HG02943 (cell line): Measurements from ENCODE around the gene ENAH.

Source experiments
- ATAC-seq: cut with Tn5 transposase; IDR thresholded peaks from one replicate; pipeline ENCODE4 v1.9.1; 2021; ENCODE audit warnings: mild to moderate bottlenecking, low read depth, moderate library complexity; ENCODE audit not compliant: unreplicated experiment

Gene ENAH

GRCh38 chr1:225610539-225610938, 42.4 kb downstream of the ENAH start:
- ATAC-seq: no peak

GRCh38 chr1:225608014-225608796, 44.7 kb downstream of the ENAH start:
- no peak for ATAC-seq

GRCh38 chr1:225607355-225607754, 45.6 kb downstream of the ENAH start:
- ATAC-seq: no peak

- ATAC-seq: no peak
Measured at GRCh38 chr1:225603538-225604354, 49.2 kb downstream of the ENAH start.

GRCh38 chr1:225602590-225603206, 50.2 kb downstream of the ENAH start:
- no peak for ATAC-seq

- ATAC-seq: no peak
Measured at GRCh38 chr1:225601902-225602589, 50.9 kb downstream of the ENAH start.

DNA sequence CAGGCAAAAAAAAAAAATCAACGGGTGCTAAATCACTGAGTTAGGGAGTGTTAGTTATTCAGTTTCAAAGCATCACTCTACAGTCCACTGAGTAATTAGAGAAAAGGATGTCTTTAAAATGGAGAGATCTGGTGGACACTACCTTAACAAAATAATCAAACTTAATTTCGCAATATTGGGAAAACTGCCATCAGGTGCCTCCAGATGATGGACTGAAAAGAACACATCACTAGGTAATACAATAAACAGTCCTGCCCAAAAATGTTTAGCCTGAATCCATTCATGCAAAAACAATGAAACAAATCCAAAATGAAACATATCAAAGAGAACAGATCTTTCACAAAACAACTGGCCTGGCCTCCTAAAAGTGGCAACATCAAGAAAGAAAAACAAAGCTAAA, 54.1 kb downstream of the ENAH start:
- no peak for ATAC-seq

GRCh38 chr1:225597926-225598575, 54.9 kb downstream of the ENAH start:
- ATAC-seq: no peak

- ATAC-seq: no peak
Measured at GRCh38 chr1:225596736-225597135, 56.2 kb downstream of the ENAH start.

GRCh38 chr1:225595974-225596551, 56.9 kb downstream of the ENAH start:
- no peak for ATAC-seq

GRCh38 chr1:225595452-225595851, 57.5 kb downstream of the ENAH start:
- no peak for ATAC-seq

- ATAC-seq: no peak
Measured at GRCh38 chr1:225593414-225593813, 59.5 kb downstream of the ENAH start.

DNA sequence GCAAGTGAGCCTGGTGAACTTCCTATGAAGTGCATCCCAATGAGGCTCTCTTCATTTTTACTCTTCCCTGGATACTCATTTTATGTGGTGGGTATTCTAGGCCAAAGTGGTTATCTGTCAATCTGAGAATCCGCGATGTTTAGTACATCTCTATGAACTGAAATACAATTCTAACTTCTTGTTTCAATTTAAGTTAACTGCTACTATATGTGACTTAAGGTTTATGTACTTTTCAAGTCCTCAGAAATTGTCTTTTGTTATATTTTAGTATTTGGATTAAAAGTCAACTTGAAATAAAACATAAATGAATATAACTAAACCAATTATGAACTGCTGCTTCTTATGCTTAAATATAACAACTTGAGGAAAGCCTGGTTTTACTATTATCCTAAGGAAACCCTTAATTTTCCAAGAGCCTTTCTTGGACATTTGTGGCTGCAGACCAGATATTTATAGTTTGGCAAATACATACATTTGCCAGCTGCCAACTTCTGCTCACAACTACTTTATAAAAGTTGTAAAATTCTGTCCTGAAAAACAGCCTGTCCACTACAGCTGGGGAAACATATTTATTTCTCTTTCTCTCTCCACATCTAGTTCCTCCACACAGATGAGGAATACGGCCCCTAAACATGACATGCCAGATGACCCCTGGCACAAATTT, 60.4 kb downstream of the ENAH start:
- ATAC-seq: no peak

DNA sequence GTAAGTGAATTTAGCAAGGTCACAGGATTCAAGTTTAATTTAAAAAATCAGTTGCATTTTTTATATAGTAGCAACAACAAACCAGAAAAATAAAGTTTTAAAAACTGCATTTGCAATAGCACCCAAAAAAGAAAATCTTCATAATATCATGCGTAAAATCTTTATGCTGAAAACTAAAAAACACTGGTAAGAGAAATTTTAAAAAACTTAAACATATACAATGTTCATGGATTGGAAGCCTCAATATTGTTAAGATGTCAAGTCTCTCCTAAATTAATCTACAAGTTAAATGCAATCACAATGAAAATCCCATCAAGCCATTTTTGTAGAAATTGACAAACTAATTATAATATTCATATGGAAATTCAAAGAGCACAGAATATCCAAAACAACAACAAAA, 65.6 kb downstream of the ENAH start:
- no peak for ATAC-seq

GRCh38 chr1:225581186-225581585, 71.7 kb downstream of the ENAH start:
- ATAC-seq: no peak

GRCh38 chr1:225580238-225581099, 72.5 kb downstream of the ENAH start:
- no peak for ATAC-seq

DNA sequence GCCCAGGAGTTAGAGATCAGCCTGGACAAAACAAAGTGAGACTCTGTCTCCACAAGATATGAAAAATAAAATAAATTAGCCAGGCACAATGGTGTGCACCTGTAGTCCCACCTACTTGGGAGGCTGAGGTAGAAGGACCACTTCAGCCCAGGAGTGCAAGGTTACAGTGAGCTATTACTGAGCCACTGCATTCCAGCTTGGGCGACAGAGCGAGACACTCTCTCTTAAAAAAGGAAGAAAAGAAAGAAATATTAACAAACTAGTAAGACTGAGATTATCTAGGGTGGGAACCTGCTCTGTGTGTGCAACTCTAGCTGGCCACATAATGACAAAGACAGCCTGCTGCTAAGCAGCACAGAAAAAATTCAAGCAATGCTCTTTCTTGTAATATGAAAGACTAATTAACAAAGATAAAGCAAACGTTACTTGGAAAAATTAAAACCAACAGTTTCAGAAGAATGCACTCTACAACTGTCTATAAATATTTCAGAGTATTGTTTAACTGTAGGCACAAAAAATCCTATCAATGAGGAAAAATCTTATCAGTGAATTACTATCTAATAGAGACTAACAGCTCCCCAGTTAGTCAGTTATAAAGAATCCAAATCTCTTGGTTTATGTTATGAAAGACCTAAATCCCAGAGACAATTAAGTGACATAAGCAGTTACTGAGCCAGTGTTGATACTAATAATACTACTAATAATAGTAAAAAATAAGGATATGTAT, 74.5 kb downstream of the ENAH start:
- ATAC-seq: no peak

GRCh38 chr1:225577241-225577640, 75.7 kb downstream of the ENAH start:
- no peak for ATAC-seq
